WTC11 (cell line): ENCODE data around the gene POGK. TPM values are rescaled to one million over a fixed set of nuclear protein-coding genes. Genes with fewer than 3 reads are reported as not detected.

Experiments used
- ATAC-seq: fragments of 200-7000 bp; cut with Tn5 transposase; 2 replicates; pipeline ENCODE4 v1.10.0; 2021; ENCODE audit warnings: mild to moderate bottlenecking, moderate library complexity
- CTCF ChIA-PET: fragments of 300-600 bp; sonication (Branson Sonifier 250); formaldehyde crosslinking; loops from one replicate; lab custom pipeline; 2021; ENCODE audit warnings: antibody characterized with exemption; lab: Charles Lee
- POLR2A ChIA-PET: fragments of 350-600 bp; sonication (Branson Sonifier 250); formaldehyde crosslinking; loops from one replicate; lab custom pipeline; 2021; ENCODE audit warnings: antibody characterized with exemption; lab: Charles Lee
- DNase-seq: peaks from one replicate; pipeline ENCODE4 v3.0.0; 2021; ENCODE audit warnings: low spot score
- H3K27ac Mint-ChIP-seq: 2 replicates; pipeline ENCODE4 v1.8.0; 2021; ENCODE audit warnings: mixed read lengths
- H3K27me3 Mint-ChIP-seq: 2 replicates; pipeline ENCODE4 v1.8.0; 2021; ENCODE audit warnings: low read depth, mild to moderate bottlenecking, moderate library complexity, mixed read lengths
- H3K36me3 Mint-ChIP-seq: 2 replicates; pipeline ENCODE4 v1.8.0; 2021; ENCODE audit warnings: mixed read lengths
- H3K4me1 Mint-ChIP-seq: 2 replicates; pipeline ENCODE4 v1.8.0; 2022; ENCODE audit warnings: mixed read lengths
- H3K4me3 Mint-ChIP-seq: 2 replicates; pipeline ENCODE4 v1.8.0; 2021; ENCODE audit warnings: mild to moderate bottlenecking, moderate library complexity, mixed read lengths
- H3K9me3 Mint-ChIP-seq: 2 replicates; pipeline ENCODE4 v1.8.0; 2021; ENCODE audit warnings: mixed read lengths
- CREB1 ChIP-seq: sonication (generic); formaldehyde crosslinking; IDR thresholded peaks from 2 replicates; pipeline ENCODE4 v1.8.0; 2023; ENCODE audit warnings: mild to moderate bottlenecking, missing genetic modification reagents
- EMX1 ChIP-seq: fragments of 250-450 bp; sonication (Bioruptor Pico); IDR thresholded peaks from 2 replicates; pipeline ENCODE4 v1.8.0; 2021; ENCODE audit warnings: mild to moderate bottlenecking
- FOXJ3 ChIP-seq: sonication (generic); formaldehyde crosslinking; IDR thresholded peaks from 2 replicates; pipeline ENCODE4 v1.9.0; 2021; ENCODE audit warnings: missing genetic modification reagents, mild to moderate bottlenecking, borderline replicate concordance
- FOXP1 ChIP-seq: sonication (generic); formaldehyde crosslinking; IDR thresholded peaks from 2 replicates; pipeline ENCODE4 v1.8.0; 2022; ENCODE audit warnings: missing genetic modification reagents, mild to moderate bottlenecking, moderate library complexity, borderline replicate concordance
- HMGA2 ChIP-seq: fragments of 250-450 bp; sonication (Bioruptor Pico); IDR thresholded peaks from 2 replicates; pipeline ENCODE4 v1.4.0; 2021; ENCODE audit warnings: mild to moderate bottlenecking, moderate library complexity
- NFE2L1 ChIP-seq: sonication (generic); formaldehyde crosslinking; IDR thresholded peaks from 2 replicates; pipeline ENCODE4 v1.8.1; 2023; ENCODE audit warnings: missing genetic modification reagents
- SMAD3 ChIP-seq: sonication (generic); formaldehyde crosslinking; IDR thresholded peaks from 2 replicates; pipeline ENCODE4 v1.8.0; 2022; ENCODE audit warnings: missing genetic modification reagents, mild to moderate bottlenecking, borderline replicate concordance
- TP53 ChIP-seq: sonication (generic); formaldehyde crosslinking; IDR thresholded peaks from 2 replicates; pipeline ENCODE4 v1.8.1; 2023; ENCODE audit warnings: mild to moderate bottlenecking, missing genetic modification reagents
- ZNF219 ChIP-seq: sonication (generic); formaldehyde crosslinking; IDR thresholded peaks from 2 replicates; pipeline ENCODE4 v1.8.0; 2023; ENCODE audit warnings: missing genetic modification reagents, mild to moderate bottlenecking, borderline replicate concordance
- ZNF671 ChIP-seq: fragments of 250-450 bp; sonication (Bioruptor Pico); IDR thresholded peaks from 2 replicates; pipeline ENCODE4 v1.8.0; 2021; ENCODE audit warnings: mild to moderate bottlenecking
- ZSCAN18 ChIP-seq: fragments of 250-450 bp; sonication (Bioruptor Pico); IDR thresholded peaks from 2 replicates; pipeline ENCODE4 v2.1.2; 2022; ENCODE audit warnings: mild to moderate bottlenecking, moderate library complexity
- total RNA-seq: library from RNA; stranded (reverse); gene quantifications from 3 replicates; pipeline ENCODE4 v1.2.3, GENCODE V29; 2021
- TF ChIP-seq, protein P1 (sequence below): sonication (generic); formaldehyde crosslinking; conservative IDR thresholded peaks from 2 replicates; pipeline ENCODE4 v1.8.1; 2022; ENCODE audit warnings: mild to moderate bottlenecking, missing genetic modification reagents
- TF ChIP-seq, protein P2 (sequence below): sonication (generic); formaldehyde crosslinking; IDR thresholded peaks from 2 replicates; pipeline ENCODE4 v1.8.0; 2022; ENCODE audit warnings: mild to moderate bottlenecking, missing genetic modification reagents
- TF ChIP-seq, protein P3 (sequence below): sonication (generic); formaldehyde crosslinking; IDR thresholded peaks from 2 replicates; pipeline ENCODE4 v1.8.0; 2023; ENCODE audit warnings: missing genetic modification reagents
- TF ChIP-seq, protein P4 (sequence below): sonication (generic); formaldehyde crosslinking; IDR thresholded peaks from 2 replicates; pipeline ENCODE4 v1.8.0; 2022; ENCODE audit warnings: missing genetic modification reagents
- TF ChIP-seq, protein P5 (sequence below): sonication (generic); formaldehyde crosslinking; IDR thresholded peaks from 2 replicates; pipeline ENCODE4 v1.8.1; 2023; ENCODE audit warnings: mild to moderate bottlenecking, missing genetic modification reagents
- TF ChIP-seq, protein P6 (sequence below): sonication (generic); formaldehyde crosslinking; IDR thresholded peaks from 2 replicates; pipeline ENCODE4 v1.8.1; 2023; ENCODE audit warnings: mild to moderate bottlenecking, missing genetic modification reagents, borderline replicate concordance

POGK gene
- total RNA-seq, 1 experiment from 2014 or later: 33.1 TPM

DNA sequence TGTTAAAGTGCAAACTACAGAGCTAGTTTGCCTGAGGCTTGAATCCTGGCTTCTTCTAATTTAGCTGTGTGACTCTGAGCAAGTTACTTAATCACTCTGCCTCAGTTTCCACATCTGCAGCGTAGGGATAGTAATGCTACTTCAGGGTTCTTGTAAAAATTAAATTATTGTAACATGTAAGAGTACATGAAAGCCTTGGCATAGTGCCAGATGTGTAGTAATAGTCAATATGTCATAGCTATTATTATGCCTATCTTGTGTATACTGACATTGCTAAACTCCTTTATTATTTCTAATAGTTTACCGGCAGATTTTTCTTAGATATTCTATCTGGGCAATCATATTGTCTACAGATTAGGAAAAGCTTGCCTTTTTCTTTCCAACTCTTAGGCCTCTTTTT lies 43.6 kb downstream of the POGK start:
- Mint-ChIP-seq H3K27me3 (peaks cover 42% of the 10 kb centered on the region), H3K9me3 (peaks cover 6% of the 10 kb centered on the region), H3K4me3 (no peak overlapping the region)

More for the DNA sequence above, 43.6 kb downstream of the POGK start:
- POLR2A ChIA-PET: no interaction called here
- Mint-ChIP-seq H3K4me1 (peaks cover 8% of the 10 kb centered on the region), H3K27ac (no peak overlapping the region), H3K36me3 (0 out of 2 replicates have a peak, but pooled peaks cover 3% of the 10 kb centered on the region)
- DNase-seq: no peak
- CTCF ChIA-PET: interaction anchor here (1.6 to 3.4 kb wide), 4 partner anchors 28 to 176 kb away, joined by 5 to 104 read pairs (median 12); no protein-coding TSS in a partner anchor
- no peak for TF ChIP-seq NFE2L1 (CRISPR knock-in tag)
- TF ChIP-seq ZNF219 (CRISPR knock-in tag): no peak
- TF ChIP-seq, protein P1, sequence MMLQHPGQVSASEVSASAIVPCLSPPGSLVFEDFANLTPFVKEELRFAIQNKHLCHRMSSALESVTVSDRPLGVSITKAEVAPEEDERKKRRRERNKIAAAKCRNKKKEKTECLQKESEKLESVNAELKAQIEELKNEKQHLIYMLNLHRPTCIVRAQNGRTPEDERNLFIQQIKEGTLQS (CRISPR knock-in tag): no peak
- no peak for TF ChIP-seq CREB1 (CRISPR knock-in tag)
- TF ChIP-seq, protein P2, sequence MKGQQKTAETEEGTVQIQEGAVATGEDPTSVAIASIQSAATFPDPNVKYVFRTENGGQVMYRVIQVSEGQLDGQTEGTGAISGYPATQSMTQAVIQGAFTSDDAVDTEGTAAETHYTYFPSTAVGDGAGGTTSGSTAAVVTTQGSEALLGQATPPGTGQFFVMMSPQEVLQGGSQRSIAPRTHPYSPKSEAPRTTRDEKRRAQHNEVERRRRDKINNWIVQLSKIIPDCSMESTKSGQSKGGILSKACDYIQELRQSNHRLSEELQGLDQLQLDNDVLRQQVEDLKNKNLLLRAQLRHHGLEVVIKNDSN (CRISPR knock-in tag): no peak
- no peak for TF ChIP-seq FOXJ3 (CRISPR knock-in tag)
- TF ChIP-seq ZNF671 (CRISPR knock-in tag): no peak
- TF ChIP-seq TP53 (CRISPR knock-in tag): no peak
- no peak for TF ChIP-seq EMX1 (CRISPR knock-in tag)
- TF ChIP-seq SMAD3 (CRISPR knock-in tag): no peak
- TF ChIP-seq, protein P3, sequence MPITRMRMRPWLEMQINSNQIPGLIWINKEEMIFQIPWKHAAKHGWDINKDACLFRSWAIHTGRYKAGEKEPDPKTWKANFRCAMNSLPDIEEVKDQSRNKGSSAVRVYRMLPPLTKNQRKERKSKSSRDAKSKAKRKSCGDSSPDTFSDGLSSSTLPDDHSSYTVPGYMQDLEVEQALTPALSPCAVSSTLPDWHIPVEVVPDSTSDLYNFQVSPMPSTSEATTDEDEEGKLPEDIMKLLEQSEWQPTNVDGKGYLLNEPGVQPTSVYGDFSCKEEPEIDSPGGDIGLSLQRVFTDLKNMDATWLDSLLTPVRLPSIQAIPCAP (CRISPR knock-in tag): no peak
- TF ChIP-seq FOXP1: no peak
- TF ChIP-seq, protein P4, sequence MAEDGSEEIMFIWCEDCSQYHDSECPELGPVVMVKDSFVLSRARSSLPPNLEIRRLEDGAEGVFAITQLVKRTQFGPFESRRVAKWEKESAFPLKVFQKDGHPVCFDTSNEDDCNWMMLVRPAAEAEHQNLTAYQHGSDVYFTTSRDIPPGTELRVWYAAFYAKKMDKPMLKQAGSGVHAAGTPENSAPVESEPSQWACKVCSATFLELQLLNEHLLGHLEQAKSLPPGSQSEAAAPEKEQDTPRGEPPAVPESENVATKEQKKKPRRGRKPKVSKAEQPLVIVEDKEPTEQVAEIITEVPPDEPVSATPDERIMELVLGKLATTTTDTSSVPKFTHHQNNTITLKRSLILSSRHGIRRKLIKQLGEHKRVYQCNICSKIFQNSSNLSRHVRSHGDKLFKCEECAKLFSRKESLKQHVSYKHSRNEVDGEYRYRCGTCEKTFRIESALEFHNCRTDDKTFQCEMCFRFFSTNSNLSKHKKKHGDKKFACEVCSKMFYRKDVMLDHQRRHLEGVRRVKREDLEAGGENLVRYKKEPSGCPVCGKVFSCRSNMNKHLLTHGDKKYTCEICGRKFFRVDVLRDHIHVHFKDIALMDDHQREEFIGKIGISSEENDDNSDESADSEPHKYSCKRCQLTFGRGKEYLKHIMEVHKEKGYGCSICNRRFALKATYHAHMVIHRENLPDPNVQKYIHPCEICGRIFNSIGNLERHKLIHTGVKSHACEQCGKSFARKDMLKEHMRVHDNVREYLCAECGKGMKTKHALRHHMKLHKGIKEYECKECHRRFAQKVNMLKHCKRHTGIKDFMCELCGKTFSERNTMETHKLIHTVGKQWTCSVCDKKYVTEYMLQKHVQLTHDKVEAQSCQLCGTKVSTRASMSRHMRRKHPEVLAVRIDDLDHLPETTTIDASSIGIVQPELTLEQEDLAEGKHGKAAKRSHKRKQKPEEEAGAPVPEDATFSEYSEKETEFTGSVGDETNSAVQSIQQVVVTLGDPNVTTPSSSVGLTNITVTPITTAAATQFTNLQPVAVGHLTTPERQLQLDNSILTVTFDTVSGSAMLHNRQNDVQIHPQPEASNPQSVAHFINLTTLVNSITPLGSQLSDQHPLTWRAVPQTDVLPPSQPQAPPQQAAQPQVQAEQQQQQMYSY (CRISPR knock-in tag): no peak
- TF ChIP-seq, protein P5, sequence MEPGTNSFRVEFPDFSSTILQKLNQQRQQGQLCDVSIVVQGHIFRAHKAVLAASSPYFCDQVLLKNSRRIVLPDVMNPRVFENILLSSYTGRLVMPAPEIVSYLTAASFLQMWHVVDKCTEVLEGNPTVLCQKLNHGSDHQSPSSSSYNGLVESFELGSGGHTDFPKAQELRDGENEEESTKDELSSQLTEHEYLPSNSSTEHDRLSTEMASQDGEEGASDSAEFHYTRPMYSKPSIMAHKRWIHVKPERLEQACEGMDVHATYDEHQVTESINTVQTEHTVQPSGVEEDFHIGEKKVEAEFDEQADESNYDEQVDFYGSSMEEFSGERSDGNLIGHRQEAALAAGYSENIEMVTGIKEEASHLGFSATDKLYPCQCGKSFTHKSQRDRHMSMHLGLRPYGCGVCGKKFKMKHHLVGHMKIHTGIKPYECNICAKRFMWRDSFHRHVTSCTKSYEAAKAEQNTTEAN (CRISPR knock-in tag): no peak
- TF ChIP-seq, protein P6, sequence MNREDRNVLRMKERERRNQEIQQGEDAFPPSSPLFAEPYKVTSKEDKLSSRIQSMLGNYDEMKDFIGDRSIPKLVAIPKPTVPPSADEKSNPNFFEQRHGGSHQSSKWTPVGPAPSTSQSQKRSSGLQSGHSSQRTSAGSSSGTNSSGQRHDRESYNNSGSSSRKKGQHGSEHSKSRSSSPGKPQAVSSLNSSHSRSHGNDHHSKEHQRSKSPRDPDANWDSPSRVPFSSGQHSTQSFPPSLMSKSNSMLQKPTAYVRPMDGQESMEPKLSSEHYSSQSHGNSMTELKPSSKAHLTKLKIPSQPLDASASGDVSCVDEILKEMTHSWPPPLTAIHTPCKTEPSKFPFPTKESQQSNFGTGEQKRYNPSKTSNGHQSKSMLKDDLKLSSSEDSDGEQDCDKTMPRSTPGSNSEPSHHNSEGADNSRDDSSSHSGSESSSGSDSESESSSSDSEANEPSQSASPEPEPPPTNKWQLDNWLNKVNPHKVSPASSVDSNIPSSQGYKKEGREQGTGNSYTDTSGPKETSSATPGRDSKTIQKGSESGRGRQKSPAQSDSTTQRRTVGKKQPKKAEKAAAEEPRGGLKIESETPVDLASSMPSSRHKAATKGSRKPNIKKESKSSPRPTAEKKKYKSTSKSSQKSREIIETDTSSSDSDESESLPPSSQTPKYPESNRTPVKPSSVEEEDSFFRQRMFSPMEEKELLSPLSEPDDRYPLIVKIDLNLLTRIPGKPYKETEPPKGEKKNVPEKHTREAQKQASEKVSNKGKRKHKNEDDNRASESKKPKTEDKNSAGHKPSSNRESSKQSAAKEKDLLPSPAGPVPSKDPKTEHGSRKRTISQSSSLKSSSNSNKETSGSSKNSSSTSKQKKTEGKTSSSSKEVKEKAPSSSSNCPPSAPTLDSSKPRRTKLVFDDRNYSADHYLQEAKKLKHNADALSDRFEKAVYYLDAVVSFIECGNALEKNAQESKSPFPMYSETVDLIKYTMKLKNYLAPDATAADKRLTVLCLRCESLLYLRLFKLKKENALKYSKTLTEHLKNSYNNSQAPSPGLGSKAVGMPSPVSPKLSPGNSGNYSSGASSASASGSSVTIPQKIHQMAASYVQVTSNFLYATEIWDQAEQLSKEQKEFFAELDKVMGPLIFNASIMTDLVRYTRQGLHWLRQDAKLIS (CRISPR knock-in tag): no peak
- no peak for TF ChIP-seq HMGA2 (CRISPR knock-in tag)
- TF ChIP-seq ZSCAN18 (CRISPR knock-in tag): no peak
- ATAC-seq: no peak
